GM19397 (cell line): ENCODE measurements around the gene ADGRA1.

Source experiments
- ATAC-seq: cut with Tn5 transposase; IDR thresholded peaks from one replicate; pipeline ENCODE4 v1.9.1; 2021; ENCODE audit warnings: mild to moderate bottlenecking, moderate library complexity; ENCODE audit not compliant: unreplicated experiment

ADGRA1 gene

DNA sequence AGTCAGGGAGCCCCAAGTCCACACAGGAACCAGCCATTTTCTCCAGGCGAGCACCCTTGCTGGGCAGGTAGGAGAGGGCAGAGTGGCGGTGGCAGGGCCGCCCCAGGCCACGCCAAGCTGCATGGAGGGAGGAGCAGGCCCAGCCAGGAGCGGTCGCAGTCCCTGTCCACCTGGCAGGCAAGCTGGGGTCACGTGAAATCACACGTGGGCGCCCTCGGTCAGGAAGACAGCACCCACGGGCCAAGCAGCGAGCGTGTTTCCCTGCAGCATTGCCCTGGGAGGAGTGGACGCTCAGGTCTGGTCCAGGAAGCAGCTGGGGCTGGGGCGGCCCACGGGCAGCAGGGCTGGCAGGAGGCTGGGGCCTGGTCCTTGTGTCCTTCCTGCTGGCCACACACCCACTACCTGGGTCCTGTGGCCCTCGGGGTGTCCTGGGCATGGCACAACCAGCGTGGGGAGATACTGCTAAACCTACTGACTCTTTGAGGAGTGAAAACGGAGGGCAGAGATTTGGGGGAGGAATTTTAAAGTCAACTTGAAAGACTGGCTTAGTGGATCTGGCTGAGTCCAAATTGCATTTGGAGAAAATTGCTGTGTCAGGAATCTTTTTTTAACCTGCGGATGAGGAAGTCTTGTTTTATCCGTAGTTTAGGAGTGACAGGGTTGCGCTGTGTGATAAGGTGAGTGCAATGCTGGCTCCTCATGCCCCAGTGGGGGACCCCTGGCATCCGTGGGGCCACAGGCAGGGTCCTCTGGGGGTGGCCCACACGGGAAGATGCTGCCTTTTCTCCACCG is 12.2 kb upstream of the ADGRA1 start:
- ATAC-seq: no peak

GRCh38 chr10:133076274-133077038 is 11.3 kb upstream of the ADGRA1 start:
- no peak for ATAC-seq

- ATAC-seq: no peak
These were observed 7.7 kb upstream of the ADGRA1 start for GRCh38 chr10:133079836-133080682.

DNA sequence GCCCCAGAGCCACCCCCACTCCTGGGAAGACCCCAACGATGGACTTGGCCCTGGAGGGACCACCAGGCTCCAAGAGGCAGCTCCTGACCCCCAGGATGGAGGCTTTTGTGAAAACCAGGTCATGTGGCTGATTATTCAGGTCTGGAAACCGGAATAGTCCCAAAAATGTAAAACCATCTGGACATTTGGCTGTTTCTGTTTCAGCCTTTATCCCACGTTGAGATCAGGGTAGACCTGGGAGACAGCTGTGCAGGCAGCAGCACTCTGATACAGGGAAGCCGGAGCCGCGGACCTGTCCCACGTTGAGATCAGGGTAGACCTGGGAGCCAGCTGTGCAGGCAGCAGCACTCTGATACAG is 7.1 kb upstream of the ADGRA1 start:
- no peak for ATAC-seq

DNA sequence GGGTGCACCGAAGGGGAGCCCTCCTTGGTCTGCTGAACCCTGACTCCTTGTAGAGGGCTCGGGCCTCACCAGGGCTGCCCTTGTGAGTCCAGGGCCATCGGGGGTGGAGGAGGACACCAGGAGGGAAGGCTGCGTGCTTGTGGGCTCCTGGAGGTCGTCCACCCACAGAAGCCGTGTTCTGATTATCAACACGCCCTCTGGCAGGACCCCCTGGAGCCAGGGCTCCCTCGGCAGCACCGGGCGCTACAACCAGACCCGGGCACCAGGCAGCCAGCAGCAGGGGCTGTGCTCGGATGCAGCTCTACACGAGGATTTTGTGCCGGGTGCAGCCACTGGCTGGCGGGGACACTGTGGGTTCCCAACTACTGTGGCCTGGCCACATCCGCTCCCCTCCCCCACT is 6.1 kb upstream of the ADGRA1 start:
- no peak for ATAC-seq

DNA sequence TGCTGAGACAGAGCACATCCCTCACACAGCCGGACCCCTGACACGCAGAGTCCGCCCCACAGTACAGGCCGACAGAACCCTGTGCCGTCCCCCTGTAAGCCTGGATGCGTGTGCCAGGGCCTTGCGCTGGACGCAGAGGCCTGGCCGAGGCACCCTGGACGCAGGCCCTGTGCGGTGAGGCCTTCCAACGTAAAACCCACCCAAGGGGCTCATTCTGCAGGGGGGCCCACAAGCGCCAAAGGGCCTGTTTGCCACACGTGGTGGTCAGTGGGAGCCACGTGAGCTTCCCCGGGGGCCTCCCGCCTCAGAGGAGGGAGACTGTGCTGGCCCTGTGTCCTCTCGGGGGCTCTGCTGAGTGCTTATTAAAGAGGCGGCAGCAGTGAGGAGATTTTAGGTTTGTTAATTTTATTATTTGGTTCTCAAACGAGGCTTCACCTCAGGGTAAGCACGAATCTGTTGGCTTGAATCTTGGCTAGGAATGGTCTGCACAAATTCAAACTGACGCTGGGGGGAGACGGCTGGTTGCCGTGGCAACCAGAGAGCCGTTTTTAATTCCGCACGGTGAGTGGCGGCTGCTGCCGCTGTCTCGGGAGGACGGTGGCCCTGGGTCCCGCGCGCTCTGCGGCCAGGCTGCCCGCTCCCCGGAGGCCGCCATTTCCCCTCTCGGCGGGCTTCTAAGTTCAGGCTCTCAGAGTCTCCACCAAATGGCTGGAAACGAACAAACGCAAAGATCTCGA is 4.9 kb upstream of the ADGRA1 start:
- no peak for ATAC-seq

- ATAC-seq: no peak
These were observed 4.2 kb upstream of the ADGRA1 start for GRCh38 chr10:133083422-133084100.

DNA sequence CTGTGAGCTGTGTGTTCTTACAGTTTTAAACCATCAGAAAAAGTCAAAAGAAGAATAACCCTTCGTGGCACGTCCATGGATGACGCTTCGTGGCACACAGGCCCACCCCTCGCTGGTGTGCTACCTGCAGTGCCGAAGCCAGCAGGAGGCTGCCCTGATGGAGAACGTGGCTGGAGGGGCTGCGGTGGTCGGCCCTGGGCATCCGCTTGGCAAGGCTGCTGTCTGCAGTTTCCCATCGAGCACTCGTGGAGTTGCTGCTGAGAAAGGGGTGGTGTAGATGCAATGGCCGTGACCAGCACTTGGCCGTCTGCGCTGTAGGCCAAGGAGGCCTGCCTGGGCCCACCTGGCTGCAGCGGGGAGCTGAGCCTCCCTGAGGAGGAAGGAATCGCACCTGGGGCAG is 3.2 kb upstream of the ADGRA1 start:
- ATAC-seq: no peak

DNA sequence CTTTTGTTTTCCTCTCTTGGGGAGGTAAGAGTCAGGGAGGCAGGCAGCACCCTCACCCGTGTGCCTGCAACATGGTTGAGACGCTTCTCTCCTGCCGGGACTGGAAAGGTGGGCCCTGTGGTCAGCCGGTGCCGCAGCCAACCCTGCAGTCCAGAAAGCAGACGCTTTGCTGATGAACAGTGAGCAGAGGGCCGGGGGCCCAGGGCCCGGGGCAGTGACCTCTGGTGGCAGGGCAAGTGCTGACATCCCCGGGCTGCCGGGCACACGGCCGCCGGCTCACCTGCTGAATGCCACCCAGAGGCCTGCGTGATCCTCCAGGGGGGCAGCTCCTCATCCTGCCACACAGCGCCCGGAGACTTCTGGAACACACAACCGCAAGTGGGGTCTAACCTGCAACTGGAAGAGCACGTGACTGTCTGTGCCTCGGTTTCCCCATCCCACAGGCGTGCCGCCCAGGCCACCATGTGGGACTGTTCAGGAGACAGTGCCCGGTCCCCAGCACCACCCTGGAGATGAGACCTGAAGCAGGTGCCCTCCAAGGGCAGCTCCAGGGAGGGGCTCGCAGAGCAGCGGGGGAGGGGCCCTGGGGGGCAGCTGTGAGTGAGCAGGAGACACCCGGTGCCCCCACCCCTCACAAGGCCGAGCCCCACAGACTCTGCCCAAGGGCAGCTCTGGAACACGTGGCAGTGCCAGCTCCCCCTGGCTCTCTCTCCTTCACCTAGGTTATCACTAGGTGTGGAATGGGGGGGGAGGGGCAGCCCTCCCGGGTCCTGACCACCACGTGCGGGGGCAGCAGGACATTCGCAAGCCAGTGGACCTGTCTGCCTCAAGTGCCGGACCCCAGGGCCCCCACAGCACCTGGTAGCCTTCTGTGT is 2.2 kb upstream of the ADGRA1 start:
- ATAC-seq: no peak

GRCh38 chr10:133086247-133086646 is 1.5 kb upstream of the ADGRA1 start:
- ATAC-seq: no peak

GRCh38 chr10:133087045-133087678 is 562 bp upstream of the ADGRA1 start:
- ATAC-seq: no peak

DNA sequence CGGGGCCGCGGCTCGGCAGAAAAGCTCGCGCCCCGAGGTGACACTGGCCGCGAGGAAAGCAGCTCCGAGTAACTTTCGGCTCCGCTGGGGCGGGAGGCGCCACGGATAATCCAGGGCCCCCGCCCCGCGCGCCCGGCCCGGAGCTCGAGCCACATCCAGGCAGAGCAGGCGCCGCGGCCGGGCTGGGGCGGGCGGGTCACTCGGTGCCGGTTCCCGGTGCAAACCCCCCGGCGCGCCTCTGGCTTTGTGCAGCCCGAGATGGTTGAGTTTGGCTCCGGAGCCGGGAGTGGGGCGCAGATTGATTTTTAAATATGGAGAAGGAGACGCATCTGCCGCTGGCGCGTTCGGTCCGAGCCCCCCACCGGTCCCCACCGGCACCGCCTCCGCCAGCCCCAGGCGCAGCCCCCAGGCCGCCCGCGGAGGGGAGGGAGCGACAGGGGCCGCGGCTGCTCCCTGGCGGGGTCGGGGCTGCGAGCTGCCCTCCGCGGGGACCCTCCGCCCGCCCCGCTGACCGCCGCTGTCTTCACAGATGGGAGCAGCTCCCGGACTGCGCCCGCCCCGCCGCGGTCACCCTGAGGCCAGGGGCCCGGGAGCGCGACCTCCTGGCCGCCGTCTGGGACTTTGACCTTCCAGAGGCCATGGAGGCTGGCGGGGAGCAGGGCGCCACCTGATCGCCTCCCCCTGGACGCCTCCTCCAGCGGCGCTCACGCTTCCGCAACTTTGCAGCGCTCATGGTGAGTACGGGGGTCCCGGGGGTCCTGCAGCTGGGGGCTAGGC is 643 bp downstream of the ADGRA1 start:
- ATAC-seq: no peak

DNA sequence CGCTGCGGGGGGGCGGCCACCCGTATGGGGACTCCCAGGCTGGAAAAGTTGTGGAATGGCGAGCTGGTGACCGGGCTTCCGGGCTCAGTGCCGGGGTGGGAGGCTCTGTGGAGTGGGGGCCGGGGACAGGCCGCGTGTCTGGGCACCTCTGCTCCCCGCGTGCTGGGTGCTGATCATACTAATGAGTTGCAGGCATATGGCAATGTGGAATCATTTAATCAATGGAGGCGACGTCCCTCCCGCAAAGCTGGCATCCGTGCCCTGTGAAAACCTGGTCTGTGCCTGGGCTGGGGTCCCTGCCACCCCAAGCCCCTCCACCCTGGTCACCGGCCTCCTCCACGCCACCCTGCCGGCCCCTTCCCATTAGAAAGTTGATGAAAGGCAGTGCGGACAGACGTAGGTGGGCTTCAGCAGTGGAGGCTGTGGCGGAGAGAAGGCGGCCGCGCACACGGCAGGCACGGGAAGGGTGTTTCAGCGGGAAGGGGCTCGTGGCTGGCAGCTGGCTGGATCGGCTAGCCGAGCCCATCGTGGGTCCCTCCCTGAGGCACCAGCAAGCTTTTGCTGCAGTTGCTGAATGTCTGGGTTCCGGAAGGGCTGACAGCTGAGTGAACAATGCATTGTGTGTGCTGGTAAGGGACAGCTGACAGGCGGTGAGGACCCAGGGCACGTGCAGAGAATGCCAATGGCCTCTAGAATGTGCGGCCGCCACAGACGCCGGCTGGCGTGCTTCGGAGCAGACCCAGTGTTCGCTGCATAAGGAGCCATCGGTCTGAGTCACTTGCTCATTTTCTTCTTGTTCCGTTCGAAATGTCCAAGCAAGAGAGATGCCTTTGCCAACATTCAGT is 1.5 kb downstream of the ADGRA1 start:
- ATAC-seq: no peak

DNA sequence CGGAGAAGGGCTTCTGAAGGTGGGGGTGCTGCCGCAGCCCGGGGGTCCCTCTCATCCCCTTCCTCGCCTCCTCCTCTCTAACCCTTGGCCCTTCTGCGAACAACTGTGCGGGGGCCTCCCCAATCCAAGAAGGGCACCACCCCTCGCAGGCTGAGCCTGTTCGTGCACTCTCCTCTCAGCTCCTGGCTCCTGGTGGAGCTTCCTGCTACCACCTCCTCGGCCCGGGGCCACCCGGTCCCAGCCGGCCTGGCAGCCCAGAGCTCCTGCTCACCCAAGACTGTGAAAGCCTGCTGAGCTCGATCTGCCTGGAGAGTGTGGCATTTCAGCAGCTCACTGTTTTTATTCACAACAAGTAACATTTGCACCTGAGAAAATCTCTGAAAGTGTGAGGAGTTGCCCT is 2.4 kb downstream of the ADGRA1 start:
- ATAC-seq: no peak

- no peak for ATAC-seq
These were observed 2.9 kb downstream of the ADGRA1 start for GRCh38 chr10:133090654-133091053.

DNA sequence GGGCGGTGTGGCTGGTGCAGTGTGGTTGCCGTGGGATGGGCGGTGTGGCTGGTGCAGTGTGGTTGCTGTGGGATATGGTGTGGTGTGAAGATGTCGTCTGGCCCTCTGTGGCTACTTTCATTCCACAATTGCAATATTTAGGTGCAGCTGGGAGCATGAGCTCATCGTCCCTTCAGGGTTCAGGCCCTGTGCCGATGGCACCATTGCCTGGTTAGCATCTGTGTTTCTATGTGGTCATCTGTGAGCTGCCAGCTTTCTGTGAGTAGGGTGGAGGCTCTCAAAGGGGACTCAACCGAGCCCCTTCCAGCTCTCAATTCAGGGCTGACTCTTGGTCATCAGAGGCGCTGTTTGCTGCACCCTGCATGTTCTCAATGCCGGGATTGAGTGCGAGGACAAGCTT is 3.6 kb downstream of the ADGRA1 start:
- no peak for ATAC-seq

DNA sequence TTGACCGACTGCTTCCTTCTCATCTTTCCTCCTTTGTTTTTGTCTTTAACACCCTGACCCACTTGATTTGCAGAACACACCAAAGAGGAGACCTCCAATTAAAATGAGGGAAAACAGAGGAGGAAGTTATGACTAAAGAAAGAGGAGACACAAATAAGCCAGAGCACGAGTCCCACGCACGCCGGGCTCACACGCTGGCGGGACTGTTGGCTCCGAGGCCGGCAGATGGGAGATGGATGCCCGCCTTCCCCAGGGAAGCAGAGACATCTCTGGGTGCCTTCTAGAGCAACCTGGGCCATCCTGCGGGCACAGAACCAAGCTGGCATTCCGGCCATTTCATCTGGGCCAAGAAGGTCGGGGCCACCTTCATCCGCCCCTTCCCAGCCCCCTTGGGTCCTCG is 5.6 kb downstream of the ADGRA1 start:
- no peak for ATAC-seq
